Activated CD8-positive, alpha-beta memory T cell treated with anti-CD3 and anti-CD28 coated beads, Interleukin-2, amount 50 U/mL, for 24 hours (primary cell): ENCODE measurements around the gene NRG2.

ENCODE experiments used
- DNase-seq: peaks from one replicate; pipeline ENCODE4 v3.0.0-alpha.2; 2020; ENCODE audit errors: extremely low read depth

The NRG2 gene

GRCh38 chr5:140041099-140041491 lies 2.0 kb downstream of the NRG2 start:
- DNase-seq, result no peak

- DNase-seq, result no peak
Observed at GRCh38 chr5:140040358-140040757, 2.7 kb downstream of the NRG2 start.

DNA sequence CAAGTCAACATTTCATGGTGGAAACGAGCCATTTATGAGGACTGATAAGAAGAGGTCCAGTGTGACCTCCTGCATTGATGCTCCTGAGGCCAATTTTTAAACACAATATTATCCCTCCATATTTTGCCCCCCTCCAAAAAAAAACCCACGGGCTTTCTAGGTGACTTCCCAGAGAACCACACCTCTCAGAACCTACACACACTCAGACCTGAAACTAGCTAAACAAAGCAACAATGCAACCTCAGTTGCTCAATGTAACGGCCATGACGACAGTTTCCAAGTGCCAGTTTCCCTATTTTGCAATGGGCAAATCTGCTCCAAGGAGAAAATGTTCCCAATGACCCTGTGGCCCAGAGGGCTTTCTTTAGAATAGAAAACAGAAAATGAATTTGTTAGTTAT lies 3.5 kb downstream of the NRG2 start:
- no peak for DNase-seq

DNA sequence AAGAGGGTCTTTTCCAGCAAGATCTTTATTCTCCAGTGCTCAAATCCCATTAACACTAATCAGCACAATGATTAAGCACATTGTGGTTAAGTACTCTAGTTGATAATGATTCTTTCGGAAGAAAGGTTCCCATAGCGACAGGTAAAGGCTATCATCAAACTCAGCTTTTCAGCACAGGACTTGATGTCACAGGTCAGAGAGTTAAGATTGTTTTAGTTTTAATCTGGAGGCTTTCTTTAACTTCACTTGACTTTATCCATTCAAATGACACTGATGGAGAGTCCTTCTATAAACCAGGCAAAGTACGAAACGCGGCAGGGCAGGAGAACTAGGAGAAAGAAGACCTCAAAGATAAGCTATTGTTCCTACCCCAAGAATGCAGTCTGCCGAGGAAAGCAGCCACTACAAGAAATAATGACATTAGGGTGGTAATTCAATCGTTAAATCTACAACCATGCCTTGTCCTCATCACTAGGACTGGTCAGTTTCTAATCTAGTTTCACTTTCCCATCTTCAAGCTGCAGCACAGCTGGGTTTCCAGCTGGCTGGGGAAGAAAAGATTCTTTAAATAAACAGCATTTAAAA lies 4.6 kb downstream of the NRG2 start:
- DNase-seq, result no peak

- no peak for DNase-seq
Observed at GRCh38 chr5:140037012-140037411, 6.1 kb downstream of the NRG2 start.

GRCh38 chr5:140035881-140036280 lies 7.2 kb downstream of the NRG2 start:
- DNase-seq, result no peak

DNA sequence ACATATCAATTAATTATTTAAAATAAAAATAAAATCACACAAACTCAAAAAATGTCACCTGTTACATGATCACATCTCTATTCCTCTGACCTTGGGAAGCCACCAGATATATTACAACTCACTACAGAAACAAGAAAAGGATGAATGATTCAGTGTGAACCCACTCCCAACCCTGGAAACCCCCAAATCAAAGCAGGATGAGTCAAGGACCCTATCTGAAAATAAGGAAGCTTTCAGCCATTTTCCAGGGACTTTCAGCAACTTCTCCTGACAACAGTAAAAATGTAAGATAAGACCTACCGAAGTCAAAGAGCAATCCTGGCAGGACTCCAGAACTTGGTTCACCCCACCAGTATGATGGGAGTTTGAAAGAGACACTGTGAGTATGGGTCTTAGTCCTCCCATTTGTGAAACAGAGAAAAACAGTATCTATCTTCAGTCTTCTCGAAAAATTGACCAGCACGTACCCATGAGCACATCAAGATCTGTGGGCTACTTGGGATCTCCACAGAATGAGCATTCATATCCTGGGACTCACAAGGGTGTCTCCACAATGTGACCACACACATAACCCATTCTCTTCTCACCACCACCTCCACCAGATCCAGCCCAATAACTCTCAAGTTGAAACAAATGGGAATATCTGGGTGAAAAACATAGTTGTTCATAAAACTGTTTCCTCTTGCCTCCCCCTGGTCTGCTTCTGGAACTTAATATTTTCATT lies 9.9 kb downstream of the NRG2 start:
- DNase-seq, result no peak

GRCh38 chr5:140032296-140032695 lies 10.8 kb downstream of the NRG2 start:
- DNase-seq, result no peak

DNA sequence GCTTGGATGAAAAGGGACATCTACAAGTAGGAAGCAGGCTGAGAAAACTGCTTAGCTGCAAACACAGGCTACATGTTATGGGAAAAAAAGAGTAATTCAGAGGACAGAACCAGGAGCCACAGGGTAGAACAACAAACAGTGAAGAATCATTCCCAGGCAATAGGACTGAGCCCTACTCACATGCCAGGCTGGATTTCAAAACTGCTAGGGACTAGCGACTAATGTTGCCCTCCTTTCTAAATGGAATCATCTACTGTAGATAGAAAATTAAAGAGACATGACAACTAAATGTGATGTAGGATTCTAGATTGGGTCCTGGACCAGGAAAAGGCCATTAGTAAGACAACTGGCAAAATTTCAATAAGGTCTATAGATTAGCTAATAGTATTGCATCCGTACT lies 15.3 kb downstream of the NRG2 start:
- DNase-seq, result no peak

DNA sequence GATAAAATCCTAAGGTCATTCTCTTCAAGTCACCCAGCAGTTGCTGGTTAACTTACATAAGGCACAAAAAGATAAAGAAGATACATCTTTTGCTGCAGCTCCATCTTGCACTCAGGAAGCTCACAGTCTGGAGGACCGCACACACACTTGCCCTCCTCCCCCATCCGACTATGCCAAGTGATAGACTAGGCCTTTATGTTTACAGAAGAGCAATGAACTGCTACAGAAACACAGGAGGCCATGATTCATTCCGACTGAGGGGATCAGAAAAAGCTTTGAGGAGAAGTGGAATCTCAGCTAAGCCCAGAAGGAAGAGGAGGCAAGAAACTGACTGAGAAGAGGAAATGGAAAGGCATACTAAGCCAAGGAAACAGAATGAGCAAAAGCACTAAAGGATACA lies 17.4 kb downstream of the NRG2 start:
- DNase-seq, result no peak

DNA sequence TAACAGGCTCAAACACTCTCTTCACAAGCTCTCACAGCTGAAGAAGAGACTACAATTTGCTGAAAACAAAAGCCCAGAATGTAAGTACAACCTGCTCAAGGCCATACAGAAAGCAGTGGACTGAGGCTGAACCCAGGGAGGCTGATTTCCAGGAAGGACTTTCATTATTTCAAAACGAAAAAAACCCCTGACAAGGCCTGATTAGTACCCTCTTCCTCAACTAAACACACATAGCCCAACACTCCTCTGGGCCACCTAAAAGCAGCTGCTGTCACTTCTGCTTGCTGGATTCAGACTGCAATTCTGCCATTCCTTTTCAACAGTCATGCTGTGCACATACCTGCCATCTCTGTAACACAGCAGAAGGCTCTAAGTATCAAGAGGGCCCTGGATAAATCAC lies 18.2 kb downstream of the NRG2 start:
- DNase-seq, result no peak

DNA sequence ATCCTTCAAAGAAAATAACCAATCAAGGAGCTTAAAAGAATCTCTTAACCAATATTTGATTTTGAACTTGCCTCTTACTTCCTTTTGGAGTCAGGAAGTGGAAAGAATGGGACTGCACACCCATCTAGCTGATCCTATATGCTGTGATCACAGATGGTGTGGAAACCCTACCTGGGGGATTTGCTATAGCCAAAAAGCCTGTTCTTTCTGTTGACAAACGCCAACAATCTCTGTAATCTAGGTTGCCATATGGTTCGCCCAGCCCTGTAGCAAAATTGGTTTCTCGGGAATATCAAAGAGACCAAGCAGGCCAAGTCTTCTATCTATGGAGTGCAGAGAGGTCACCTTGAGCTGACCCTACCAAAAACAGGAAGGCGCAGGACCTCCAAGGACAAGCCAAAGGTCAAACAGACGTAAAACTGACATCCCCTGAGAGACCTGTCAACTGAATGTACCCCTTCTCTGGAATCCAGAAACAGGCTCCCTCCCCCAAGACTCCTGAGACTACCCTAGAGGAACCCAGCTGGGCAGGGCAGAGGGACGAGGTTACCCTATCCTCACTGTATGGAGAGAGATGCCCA lies 19.4 kb downstream of the NRG2 start:
- DNase-seq, result no peak

DNA sequence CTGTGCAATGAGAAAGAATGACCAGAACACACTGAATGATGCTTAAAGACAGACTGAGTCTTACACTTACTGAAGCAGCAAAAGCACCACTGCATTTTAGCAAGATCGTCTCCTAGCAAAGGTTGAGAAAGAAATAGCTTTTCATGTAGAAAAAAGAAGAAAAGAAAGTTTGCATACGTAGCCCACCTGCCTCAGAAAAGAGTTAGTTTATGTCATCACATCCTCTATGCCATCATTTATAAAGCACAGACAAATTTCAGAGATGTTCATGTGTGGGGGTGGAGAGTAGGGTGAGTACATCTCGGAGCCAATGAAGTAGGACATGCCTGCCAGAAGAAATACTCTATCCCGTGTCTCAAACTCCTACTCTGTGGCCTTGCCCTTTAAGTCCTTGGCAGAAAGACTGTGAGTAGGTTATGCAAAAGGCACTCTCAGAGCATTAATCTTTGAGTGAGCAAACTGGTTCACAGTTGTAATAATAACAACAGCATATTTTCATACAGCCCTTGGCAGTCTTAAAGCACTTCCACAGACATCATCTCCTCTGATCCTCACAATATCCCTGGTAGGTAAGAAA lies 22.4 kb downstream of the NRG2 start:
- DNase-seq, result no peak

DNA sequence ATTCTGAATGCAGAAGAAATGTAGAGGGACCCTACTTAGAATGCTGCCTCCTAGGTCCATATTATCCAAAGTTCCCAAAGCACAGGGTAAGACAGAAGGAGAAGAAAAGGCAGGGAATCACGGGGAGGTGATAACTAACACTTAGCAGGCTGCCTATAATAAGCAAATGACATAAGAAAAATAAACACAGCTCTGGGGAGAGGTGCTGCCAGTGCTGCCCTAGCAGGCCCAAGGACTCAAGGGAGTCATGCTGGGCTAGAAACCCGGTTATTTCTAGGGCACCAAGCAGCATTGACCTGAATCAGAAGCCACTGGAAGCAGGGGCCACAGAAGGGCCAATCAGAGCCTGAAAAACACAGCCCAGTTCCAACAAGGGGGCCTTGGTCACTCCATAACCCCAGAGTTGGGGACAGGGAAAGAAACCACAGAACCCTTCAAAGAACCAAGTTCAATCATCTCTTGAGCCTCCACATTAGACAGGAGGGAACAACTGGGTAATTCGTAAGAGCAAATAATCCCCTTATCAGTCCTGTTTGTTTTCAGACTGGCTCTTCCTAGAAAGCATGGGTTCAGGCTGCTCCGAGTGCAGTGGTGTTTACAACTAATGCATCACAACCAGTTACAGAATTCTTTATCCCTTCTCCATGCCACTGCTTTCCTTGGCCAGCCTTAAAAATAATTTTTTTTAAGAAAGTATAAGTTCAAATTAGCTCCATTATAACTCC lies 24.0 kb downstream of the NRG2 start:
- DNase-seq, result no peak

- no peak for DNase-seq
Observed at GRCh38 chr5:140018517-140018916, 24.6 kb downstream of the NRG2 start.

DNA sequence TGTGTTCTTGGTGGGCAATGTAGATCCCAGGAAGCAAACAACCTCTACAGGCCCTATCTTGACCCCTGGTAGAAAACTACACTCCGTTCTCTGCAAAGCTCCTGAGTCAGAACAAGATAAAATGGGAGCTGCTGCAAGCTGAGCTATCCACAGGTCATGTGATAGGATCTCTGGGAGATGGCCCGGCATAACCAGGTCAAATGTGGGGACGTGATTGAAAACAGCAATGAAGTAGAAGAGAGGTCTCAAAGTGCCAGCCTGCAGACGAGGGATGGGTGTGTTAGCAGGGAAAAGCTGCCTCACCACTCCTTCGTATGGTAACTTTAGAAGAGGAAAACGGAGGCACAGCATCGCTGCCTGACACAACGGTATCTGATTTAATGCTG lies 25.0 kb downstream of the NRG2 start:
- DNase-seq, result no peak

- no peak for DNase-seq
Observed at GRCh38 chr5:140017397-140018095, 25.6 kb downstream of the NRG2 start.

DNA sequence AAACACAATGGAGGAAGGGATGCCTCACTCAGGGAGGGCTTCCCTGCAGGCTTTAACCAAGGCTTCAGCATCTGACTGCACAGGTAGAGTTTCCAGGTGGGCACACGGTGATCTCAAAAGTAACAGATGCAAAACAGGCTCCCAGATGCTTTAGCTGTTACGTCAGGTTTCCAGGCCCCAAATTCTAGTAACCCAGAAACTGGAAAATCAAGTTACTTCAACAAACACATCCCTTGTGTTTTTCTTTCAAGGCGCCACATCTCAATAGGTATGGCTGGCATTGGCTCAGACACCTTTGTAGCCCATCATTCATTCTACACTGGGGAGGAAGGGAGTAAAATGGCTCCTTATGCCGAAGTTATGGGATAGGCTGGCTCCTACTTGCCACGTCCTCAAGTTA lies 27.4 kb downstream of the NRG2 start:
- no peak for DNase-seq

- DNase-seq, result no peak
Observed at GRCh38 chr5:140014751-140015150, 28.3 kb downstream of the NRG2 start.

DNA sequence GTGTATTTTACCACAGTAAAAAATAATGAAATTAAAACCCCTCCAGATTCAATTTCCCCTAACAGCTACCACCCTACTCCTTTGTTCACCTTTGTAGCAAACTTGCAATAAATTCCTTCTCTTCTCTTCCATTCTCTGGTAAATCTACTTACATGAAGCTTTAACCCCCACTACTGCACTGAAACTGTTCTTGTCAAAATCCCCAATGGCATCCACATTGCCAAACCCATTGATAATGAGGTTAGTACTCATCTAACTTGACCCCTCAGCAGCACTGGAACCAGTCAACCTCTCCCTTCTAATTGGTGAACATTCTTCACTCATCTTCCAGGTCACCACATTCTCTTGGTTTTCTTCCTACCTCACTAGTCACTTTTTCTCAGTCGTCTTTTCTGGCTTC lies 29.6 kb downstream of the NRG2 start:
- DNase-seq, result no peak

DNA sequence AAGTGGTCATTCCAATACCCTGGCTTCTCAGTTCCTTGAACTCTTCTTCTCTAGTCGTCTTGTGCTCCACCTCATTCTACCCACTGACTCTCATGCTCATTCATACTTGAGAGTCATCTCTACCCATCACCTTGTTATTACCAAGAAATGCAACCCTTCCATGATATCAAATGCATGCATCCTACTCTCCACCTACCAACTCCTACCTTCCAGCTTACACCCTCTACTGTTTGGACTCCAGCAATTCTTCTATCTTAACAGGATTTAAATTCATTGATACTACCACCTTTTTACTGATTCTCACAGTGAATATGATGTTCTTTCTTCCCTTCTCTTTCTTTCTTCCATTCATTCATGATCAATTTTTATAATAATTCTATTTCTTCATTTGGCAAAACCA lies 30.7 kb downstream of the NRG2 start:
- no peak for DNase-seq

- no peak for DNase-seq
Observed at GRCh38 chr5:140011297-140011802, 31.7 kb downstream of the NRG2 start.
